Measurements from ENCODE around the gene MEIS2. TPM values are rescaled to one million over a fixed set of nuclear protein-coding genes. Genes with fewer than 3 reads are reported as not detected.

The MEIS2 gene
- total RNA-seq, 1 donor from 2014 or later = 40.3 TPM

- intact Hi-C loops (cut with DNase I) = loop anchor here (5.0 to 10.0 kb wide), 4 partner anchors 143 to 1005 kb away; partner anchors contain the start of gene MEIS2
- no peak for DNase-seq (ENCODE audit: low spot score)
Measured at GRCh38 chr15:36879568-36880222, 220.7 kb downstream of the MEIS2 start.

GRCh38 chr15:36878684-36879262, 221.6 kb downstream of the MEIS2 start:
- DNase-seq (ENCODE audit: low spot score) = no peak
- intact Hi-C loops (cut with DNase I) = loop anchor here (5.0 kb wide), 1 partner anchor 376 kb away; no protein-coding TSS in a partner anchor

- no peak for DNase-seq (ENCODE audit: low spot score)
- intact Hi-C loops (cut with DNase I) = loop anchor here (5.0 kb wide), 1 partner anchor 376 kb away; no protein-coding TSS in a partner anchor
Measured at GRCh38 chr15:36877796-36878683, 222.3 kb downstream of the MEIS2 start.

- DNase-seq (ENCODE audit: low spot score) = no peak
- intact Hi-C loops (cut with DNase I) = loop anchor here (5.0 kb wide), 1 partner anchor 375 kb away; no protein-coding TSS in a partner anchor
Measured at GRCh38 chr15:36877294-36877693, 223.1 kb downstream of the MEIS2 start.

- DNase-seq (ENCODE audit: low spot score) = no peak
- intact Hi-C loops (cut with DNase I) = loop anchor here (5.0 kb wide), 1 partner anchor 374 kb away; no protein-coding TSS in a partner anchor
Measured at GRCh38 chr15:36875740-36876334, 224.5 kb downstream of the MEIS2 start.

- intact Hi-C loops (cut with DNase I) = loop anchor here (5.0 kb wide), 1 partner anchor 373 kb away; no protein-coding TSS in a partner anchor
- DNase-seq (ENCODE audit: low spot score) = no peak
Measured at GRCh38 chr15:36874930-36875329, 225.4 kb downstream of the MEIS2 start.

- DNase-seq (ENCODE audit: low spot score) = no peak
- intact Hi-C loops (cut with DNase I) = no loop called here
Measured at GRCh38 chr15:36867436-36867835, 232.9 kb downstream of the MEIS2 start.

GRCh38 chr15:36866896-36867295, 233.5 kb downstream of the MEIS2 start:
- DNase-seq (ENCODE audit: low spot score) = no peak
- intact Hi-C loops (cut with DNase I) = no loop called here

GRCh38 chr15:36863570-36863969, 236.8 kb downstream of the MEIS2 start:
- intact Hi-C loops (cut with DNase I) = no loop called here
- no peak for DNase-seq (ENCODE audit: low spot score)

- no peak for DNase-seq (ENCODE audit: low spot score)
- intact Hi-C loops (cut with DNase I) = no loop called here
Measured at GRCh38 chr15:36860792-36861191, 239.6 kb downstream of the MEIS2 start.

GRCh38 chr15:36858423-36858822, 241.9 kb downstream of the MEIS2 start:
- intact Hi-C loops (cut with DNase I) = no loop called here
- DNase-seq (ENCODE audit: low spot score) = no peak

- no peak for DNase-seq (ENCODE audit: low spot score)
- intact Hi-C loops (cut with DNase I) = no loop called here
Measured at GRCh38 chr15:36856339-36856973, 243.9 kb downstream of the MEIS2 start.

GRCh38 chr15:36850864-36851263, 249.5 kb downstream of the MEIS2 start:
- intact Hi-C loops (cut with DNase I) = no loop called here
- no peak for DNase-seq (ENCODE audit: low spot score)

GRCh38 chr15:36845270-36845669, 255.1 kb downstream of the MEIS2 start:
- no peak for DNase-seq (ENCODE audit: low spot score)
- intact Hi-C loops (cut with DNase I) = no loop called here

GRCh38 chr15:36844534-36844998, 255.8 kb downstream of the MEIS2 start:
- intact Hi-C loops (cut with DNase I) = no loop called here
- no peak for DNase-seq (ENCODE audit: low spot score)

- intact Hi-C loops (cut with DNase I) = no loop called here
- DNase-seq (ENCODE audit: low spot score) = no peak
Measured at GRCh38 chr15:36843822-36844221, 256.5 kb downstream of the MEIS2 start.

- intact Hi-C loops (cut with DNase I) = no loop called here
- no peak for DNase-seq (ENCODE audit: low spot score)
Measured at GRCh38 chr15:36841193-36841592, 259.2 kb downstream of the MEIS2 start.
